ENCODE data around the gene BRI3. TPM values are rescaled to one million over a fixed set of nuclear protein-coding genes. Genes with fewer than 3 reads are reported as not detected.

Gene BRI3
- total RNA-seq, 1 experiment from 2014 or later = 344 TPM

- intact Hi-C loops (cut with micrococcal nuclease; ENCODE audit: unreplicated experiment) (no loop called here), in situ Hi-C loops (cut with HindIII; ENCODE audit: low pct_unique_long_range_greater_than_20kb, low sequenced_read_pairs) (no loop called here)
- no peaks in the 10 kb centered on the region for H3K36me3 ChIP-seq (ENCODE audit: control insufficient read depth, insufficient read depth, low read length)
- POLR2A ChIA-PET = no interaction called here
- CTCF ChIA-PET = interaction anchor here (0.8 kb wide), 1 partner anchor 89 kb away, joined by 3 read pairs; no protein-coding TSS in a partner anchor
- no peak overlapping the region for H3K27ac ChIP-seq (ENCODE audit: low read length)
- no peak for ATAC-seq
- H3K4me3 ChIP-seq (ENCODE audit: low read depth in 2 of 2, low read length in 2 of 2) = no peak overlapping the region
- H3K27me3 ChIP-seq (ENCODE audit: control insufficient read depth, insufficient read depth, low read length) = no peaks in the 10 kb centered on the region
- DNase-seq (ENCODE audit: low read depth, low spot score) = no peak
- no peak for TF ChIP-seq CTCF (IDR thresholded peaks at IDR 0.05)
- no peak for TF ChIP-seq TCF7L2 (IDR thresholded peaks at IDR 0.05; ENCODE audit: low read depth, low read length)
- TF ChIP-seq POLR2AphosphoS5 (IDR thresholded peaks at IDR 0.05; ENCODE audit: low read depth, low read length) = no peak
- no peak for TF ChIP-seq SIN3A (IDR thresholded peaks at IDR 0.05; ENCODE audit: borderline replicate concordance, insufficient read depth, low read depth, low read length)
- no peak for TF ChIP-seq REST (IDR thresholded peaks at IDR 0.05; ENCODE audit: insufficient read depth in 1 of 2, low read depth in 2 of 2, low read length in 1 of 2)
- no peaks in the 10 kb centered on the region for H3K9me3 ChIP-seq (ENCODE audit: control insufficient read depth, insufficient read depth, low read depth, low read length)
- no TSS peak for BruUV-seq (replicated peaks)
- no peaks in the 10 kb centered on the region for H3K4me1 ChIP-seq (ENCODE audit: control insufficient read depth, insufficient read depth, low read length)
Measured at GRCh38 chr7:98330926-98331529, 49.5 kb downstream of the BRI3 start.

- in situ Hi-C loops (cut with HindIII; ENCODE audit: low pct_unique_long_range_greater_than_20kb, low sequenced_read_pairs) = no loop called here
- no TSS peak for BruUV-seq (replicated peaks)
- ATAC-seq (no peak), DNase-seq (ENCODE audit: low read depth, low spot score) (no peak)
- no peaks in the 10 kb centered on the region for H3K27me3 ChIP-seq (ENCODE audit: control insufficient read depth, insufficient read depth, low read length)
- CTCF ChIA-PET = no interaction called here
- H3K27ac ChIP-seq (ENCODE audit: low read length) = 0 out of 2 replicates have a peak overlapping the region, but pooled peaks have one; percentile 6
- H3K36me3 ChIP-seq (ENCODE audit: control insufficient read depth, insufficient read depth, low read length) = no peaks in the 10 kb centered on the region
- peaks cover 4% of the 10 kb centered on the region for H3K4me1 ChIP-seq (ENCODE audit: control insufficient read depth, insufficient read depth, low read length)
- intact Hi-C loops (cut with micrococcal nuclease; ENCODE audit: unreplicated experiment) = no loop called here
- no peak overlapping the region for H3K4me3 ChIP-seq (ENCODE audit: low read depth in 2 of 2, low read length in 2 of 2)
- POLR2A ChIA-PET = interaction anchor here (0.6 kb wide), 1 partner anchor 83 kb away, joined by 4 read pairs; no protein-coding TSS in a partner anchor
- no peak for TF ChIP-seq CTCF (IDR thresholded peaks at IDR 0.05)
- TF ChIP-seq SIN3A (IDR thresholded peaks at IDR 0.05; ENCODE audit: borderline replicate concordance, insufficient read depth, low read depth, low read length) = no peak
- no peak for TF ChIP-seq REST (IDR thresholded peaks at IDR 0.05; ENCODE audit: insufficient read depth in 1 of 2, low read depth in 2 of 2, low read length in 1 of 2)
- TF ChIP-seq POLR2AphosphoS5 (IDR thresholded peaks at IDR 0.05; ENCODE audit: low read depth, low read length) = no peak
- no peak for TF ChIP-seq TCF7L2 (IDR thresholded peaks at IDR 0.05; ENCODE audit: low read depth, low read length)
- no peaks in the 10 kb centered on the region for H3K9me3 ChIP-seq (ENCODE audit: control insufficient read depth, insufficient read depth, low read depth, low read length)
Measured at GRCh38 chr7:98334081-98334480, 52.6 kb downstream of the BRI3 start.
